Measurements from ENCODE around the gene PDE3A.

- TF ChIP-seq POLR2A (IDR thresholded peaks at IDR 0.05) (no peak), POLR2AphosphoS5 (IDR thresholded peaks at IDR 0.05) (no peak)
- TF ChIP-seq, protein P1, sequence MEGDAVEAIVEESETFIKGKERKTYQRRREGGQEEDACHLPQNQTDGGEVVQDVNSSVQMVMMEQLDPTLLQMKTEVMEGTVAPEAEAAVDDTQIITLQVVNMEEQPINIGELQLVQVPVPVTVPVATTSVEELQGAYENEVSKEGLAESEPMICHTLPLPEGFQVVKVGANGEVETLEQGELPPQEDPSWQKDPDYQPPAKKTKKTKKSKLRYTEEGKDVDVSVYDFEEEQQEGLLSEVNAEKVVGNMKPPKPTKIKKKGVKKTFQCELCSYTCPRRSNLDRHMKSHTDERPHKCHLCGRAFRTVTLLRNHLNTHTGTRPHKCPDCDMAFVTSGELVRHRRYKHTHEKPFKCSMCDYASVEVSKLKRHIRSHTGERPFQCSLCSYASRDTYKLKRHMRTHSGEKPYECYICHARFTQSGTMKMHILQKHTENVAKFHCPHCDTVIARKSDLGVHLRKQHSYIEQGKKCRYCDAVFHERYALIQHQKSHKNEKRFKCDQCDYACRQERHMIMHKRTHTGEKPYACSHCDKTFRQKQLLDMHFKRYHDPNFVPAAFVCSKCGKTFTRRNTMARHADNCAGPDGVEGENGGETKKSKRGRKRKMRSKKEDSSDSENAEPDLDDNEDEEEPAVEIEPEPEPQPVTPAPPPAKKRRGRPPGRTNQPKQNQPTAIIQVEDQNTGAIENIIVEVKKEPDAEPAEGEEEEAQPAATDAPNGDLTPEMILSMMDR (IDR thresholded peaks at IDR 0.05) = no peak
Observed at GRCh38 chr12:20508962-20509361, 140.6 kb downstream of the PDE3A start.

Data from breast epithelium (tissue), 3 donors.